Choroid plexus epithelial cell (primary cell): ENCODE results near the gene GABRR2.
A peak's percentile ranks its signal among the peaks of the same experiment; 100 is the strongest.

Experiments used
- DNase-seq: peaks from one replicate; pipeline ENCODE4 v3.0.0-alpha.2; 2010; ENCODE audit warnings: low read depth
- H3K4me3 ChIP-seq: 2 replicates; pipeline ENCODE4 v1.5.1; 2011; ENCODE audit warnings: low read depth, mild to moderate bottlenecking, control low read depth, low read length, moderate library complexity
- TF ChIP-seq, protein P1 (sequence below): conservative IDR thresholded peaks from 2 replicates; pipeline ENCODE4 v1.5.1; 2011; ENCODE audit warnings: low read depth, mild to moderate bottlenecking, control low read depth, inconsistent platforms, low read length, moderate library complexity

The GABRR2 gene

DNA sequence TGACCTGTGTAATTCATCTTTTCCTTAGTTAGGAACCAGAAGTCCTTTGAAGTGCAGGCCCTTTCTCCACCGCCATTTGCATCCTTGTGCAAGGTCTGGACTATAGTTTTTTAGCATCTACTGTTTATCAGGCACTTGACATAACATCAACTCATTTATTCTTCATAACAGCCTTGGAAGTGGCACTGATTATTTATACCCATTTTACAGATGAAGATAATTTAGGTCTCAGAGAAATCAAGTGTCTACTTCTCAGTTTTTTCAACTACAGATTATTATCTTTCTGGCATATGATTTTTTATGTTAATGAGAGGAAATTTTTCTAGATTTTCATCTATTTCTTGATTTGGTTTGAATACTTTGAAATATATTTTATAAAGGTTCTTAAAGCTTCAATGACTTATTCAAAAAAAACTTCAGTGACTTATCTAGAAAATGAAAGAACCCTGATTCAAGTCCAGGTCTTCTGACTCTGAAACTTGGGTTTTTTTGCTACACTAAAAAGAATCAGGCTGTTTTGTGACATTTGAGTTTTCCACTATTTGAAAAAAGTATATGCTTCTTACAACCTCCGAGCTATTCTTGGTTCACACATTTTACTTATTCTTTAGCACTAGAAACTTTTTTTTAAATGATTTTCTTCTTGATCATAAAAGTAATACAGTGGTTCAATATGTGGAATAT, 40.6 kb upstream of the GABRR2 start:
- TF ChIP-seq, protein P1, sequence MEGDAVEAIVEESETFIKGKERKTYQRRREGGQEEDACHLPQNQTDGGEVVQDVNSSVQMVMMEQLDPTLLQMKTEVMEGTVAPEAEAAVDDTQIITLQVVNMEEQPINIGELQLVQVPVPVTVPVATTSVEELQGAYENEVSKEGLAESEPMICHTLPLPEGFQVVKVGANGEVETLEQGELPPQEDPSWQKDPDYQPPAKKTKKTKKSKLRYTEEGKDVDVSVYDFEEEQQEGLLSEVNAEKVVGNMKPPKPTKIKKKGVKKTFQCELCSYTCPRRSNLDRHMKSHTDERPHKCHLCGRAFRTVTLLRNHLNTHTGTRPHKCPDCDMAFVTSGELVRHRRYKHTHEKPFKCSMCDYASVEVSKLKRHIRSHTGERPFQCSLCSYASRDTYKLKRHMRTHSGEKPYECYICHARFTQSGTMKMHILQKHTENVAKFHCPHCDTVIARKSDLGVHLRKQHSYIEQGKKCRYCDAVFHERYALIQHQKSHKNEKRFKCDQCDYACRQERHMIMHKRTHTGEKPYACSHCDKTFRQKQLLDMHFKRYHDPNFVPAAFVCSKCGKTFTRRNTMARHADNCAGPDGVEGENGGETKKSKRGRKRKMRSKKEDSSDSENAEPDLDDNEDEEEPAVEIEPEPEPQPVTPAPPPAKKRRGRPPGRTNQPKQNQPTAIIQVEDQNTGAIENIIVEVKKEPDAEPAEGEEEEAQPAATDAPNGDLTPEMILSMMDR = no peak
- no peak overlapping the region for H3K4me3 ChIP-seq
- DNase-seq = no peak

GRCh38 chr6:89353702-89354392, 38.7 kb upstream of the GABRR2 start:
- TF ChIP-seq, protein P1 = no peak
- no peak overlapping the region for H3K4me3 ChIP-seq
- DNase-seq = no peak

DNA sequence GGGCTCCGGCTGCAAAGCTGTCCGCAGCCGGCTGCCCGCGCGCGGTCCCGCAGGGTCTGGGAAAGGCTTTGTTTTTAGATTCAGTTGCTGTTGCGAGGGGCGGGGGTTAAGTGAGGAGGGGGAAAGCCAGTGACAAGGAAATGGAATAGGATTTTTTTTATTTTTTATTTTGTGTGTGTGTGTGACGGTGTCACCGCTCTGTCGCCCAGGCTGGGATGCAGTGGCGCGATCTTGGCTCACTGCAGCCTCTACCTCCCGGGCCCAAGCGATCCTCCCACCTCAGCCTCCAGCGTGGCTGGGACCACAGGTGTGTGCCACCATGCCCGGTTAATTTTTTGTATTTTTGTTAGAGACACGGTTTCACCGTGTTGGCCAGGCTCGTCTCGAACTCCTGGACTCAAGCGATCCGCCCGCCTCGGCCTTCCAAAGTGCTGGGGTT, 38.0 kb upstream of the GABRR2 start:
- DNase-seq = no peak
- TF ChIP-seq, protein P1 = no peak
- H3K4me3 ChIP-seq = peak overlapping the region; percentile 92

DNA sequence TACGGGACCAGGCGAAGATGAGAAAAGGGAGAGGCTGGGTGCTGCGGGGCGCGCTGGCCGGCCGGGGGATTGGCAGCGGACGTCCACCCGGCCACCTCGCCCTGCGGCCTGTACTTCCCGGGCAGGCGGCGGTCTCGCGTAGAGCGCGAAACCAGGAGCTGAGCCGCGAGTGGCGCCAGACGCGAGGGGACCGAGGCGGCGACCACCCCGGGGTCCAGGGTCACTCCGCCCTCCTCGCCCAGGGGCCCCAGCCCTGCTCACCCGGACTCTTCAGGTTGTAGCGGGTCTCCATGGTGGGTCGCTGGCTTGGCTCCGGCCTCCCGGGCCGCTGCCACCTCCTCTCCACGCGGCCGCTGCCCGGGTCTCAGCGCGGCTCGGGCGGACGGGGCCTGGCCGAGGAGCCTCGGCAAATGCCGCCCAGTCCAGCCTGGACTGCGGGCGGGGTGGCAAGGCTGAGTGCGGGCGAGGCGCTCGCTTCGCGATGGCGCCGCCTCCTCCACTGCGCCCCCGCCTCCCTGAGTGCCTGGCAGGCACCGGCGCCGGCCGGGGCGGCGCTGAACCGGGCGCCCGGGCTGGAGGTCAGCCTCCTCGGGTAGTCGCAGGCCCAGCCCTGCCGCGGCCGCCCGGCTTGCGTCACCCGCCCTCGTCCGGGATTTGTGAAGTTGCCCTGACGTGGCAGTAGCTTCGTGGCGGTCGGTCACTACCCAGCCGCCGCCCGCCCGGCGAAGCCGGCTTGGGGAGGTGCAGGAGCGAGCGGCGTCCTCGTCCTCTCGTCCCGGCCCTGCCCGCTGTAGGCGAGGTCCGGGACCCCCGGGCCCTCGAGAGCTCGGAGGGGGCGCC, 37.4 kb upstream of the GABRR2 start, which contains the start of gene UBE2J1:
TSS of gene UBE2J1 (minus strand) at position 445 of the 840 bp plus-strand sequence. CDS start at position 292, 153 bp downstream.
- TF ChIP-seq, protein P1 = no peak
- DNase-seq = peak; percentile 95
- H3K4me3 ChIP-seq = peak within 1 kb of the TSS; percentile 92

DNA sequence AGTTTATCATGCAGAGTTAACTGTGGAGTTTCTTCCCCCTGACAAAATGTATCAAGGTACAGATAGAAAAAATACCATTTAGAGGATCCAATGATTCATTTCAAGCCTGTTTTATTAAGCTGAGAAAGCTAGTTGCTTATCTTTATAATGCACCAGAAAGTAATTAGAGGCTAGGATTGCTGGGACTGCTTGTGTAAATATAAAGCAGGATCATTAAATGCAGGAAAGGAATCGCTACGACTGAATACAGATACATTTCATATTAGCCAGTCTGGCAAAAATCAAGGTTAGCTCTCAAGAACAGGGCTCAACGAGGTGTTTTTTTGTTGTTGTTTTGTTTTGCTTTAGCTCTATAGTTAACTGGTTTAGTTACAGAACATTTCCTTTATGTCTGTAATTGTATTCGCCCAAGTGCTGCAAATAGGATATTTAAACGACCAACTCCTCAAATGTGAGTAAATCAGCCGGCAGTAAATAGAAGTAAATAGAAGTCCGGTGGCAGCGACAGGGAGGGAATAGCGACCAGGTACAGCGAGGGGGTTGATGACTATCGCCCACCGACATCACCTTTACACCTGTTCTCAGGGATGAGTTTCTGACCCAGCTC, 36.7 kb upstream of the GABRR2 start:
- DNase-seq = peak; percentile 20
- peak overlapping the region; percentile 92 for H3K4me3 ChIP-seq
- TF ChIP-seq, protein P1 = no peak

DNA sequence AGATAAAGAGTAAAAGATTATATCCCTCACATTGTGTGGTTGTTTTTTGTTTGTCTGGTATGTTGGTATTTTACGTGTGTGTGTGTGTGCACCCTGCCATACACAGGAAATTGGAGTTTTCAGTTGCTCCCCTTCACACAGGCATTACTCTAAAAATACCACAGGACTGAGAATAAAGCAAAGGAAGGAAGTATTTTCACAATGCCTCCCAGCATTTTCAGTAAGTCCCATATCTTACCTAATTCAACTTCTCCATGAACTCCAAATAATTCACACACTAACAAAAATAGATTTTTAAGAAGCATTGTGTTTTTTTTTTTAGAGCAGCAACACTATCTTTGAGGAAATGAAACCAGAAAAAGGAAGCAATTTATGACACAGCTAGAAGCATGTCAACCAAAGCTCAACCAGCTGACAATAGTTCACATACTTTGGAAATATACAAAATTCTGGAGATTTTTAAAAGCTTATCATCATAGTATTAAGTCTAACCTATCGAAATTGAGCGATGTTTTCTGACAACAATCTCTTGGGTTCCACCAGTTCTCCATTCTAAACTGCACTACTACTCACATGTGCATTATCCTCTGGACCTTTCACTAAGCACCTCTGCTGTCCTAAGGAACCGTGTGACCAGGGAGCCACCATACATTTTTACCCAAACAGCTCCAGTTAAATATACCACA, 35.3 kb upstream of the GABRR2 start:
- DNase-seq = peak; percentile 50
- peak overlapping the region; percentile 32 for H3K4me3 ChIP-seq
- TF ChIP-seq, protein P1 = no peak
